CD1c-positive myeloid dendritic cell (primary cell): ENCODE data around the gene RPL35A.
"Not testable (repeated sequence)": the region's sequence is repeated elsewhere in the genome, so short reads cannot be mapped to it uniquely, and the experiment has no call there.

Experiments
- DNase-seq: peaks from one replicate; pipeline ENCODE4 v3.0.0-alpha.2; 2016; ENCODE audit errors: extremely low spot score

Gene RPL35A

DNA sequence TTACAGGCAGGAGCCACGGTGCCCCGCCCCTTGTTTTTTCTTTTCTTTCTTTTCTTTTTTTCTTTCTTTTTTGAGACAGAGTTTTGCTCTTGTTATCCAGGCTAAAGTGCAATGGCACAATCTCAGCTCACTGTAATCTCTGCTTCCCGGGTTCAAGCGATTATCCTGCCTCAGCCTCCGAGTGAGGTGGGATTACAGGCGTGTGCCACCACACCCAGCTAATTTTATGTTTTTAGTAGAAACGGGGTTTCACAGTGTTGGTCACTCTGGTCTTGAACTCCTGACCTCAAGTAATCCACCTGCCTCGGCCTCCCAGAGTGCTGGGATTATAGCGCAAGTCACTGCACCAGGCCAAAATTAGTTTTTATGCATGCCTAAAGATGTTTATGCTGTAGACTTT, 2.5 kb downstream of the RPL35A start:
- no peak for DNase-seq

GRCh38 chr3:197953325-197953724, 3.3 kb downstream of the RPL35A start:
- DNase-seq = no peak

GRCh38 chr3:197953881-197954280, 3.9 kb downstream of the RPL35A start:
- DNase-seq = no peak

- no peak for DNase-seq
Observed at GRCh38 chr3:197955892-197956477, 6.0 kb downstream of the RPL35A start.

GRCh38 chr3:197956626-197956988, 6.6 kb downstream of the RPL35A start:
- no peak for DNase-seq

- peak; percentile 53 for DNase-seq
Observed at GRCh38 chr3:197957790-197958133, 7.8 kb downstream of the RPL35A start.

- DNase-seq = no peak
Observed at GRCh38 chr3:197958346-197958745, 8.4 kb downstream of the RPL35A start.

DNA sequence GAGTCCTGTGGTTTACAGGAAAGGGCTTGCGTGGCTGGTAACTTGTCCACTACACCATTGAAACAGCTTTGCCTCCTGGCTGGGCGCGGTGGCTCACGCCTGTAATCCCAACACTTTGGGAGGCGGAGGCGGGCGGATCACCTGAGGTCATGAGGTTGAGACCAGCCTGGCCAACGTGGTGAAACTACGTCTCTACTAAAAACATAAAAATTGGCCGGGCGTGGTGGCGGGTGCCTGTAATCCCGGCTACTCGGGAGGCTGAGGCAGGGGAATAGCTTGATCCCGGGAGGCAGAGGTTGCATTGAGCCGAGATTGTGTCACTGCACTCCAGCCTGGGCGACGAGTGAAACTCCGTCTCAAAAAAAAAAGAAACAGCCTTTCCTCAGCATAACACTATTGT, 8.9 kb downstream of the RPL35A start:
- DNase-seq = not testable (repeated sequence)

- DNase-seq = no peak
Observed at GRCh38 chr3:197959500-197959890, 9.5 kb downstream of the RPL35A start.

GRCh38 chr3:197959891-197960693, 10.1 kb downstream of the RPL35A start, which contains the start of gene LMLN:
Gene LMLN, plus strand, starts transcription at chr3:197960217. Its CDS starts 29 bp downstream, at chr3:197960246.
- DNase-seq = peak; percentile 98

GRCh38 chr3:197960694-197961581, 10.9 kb downstream of the RPL35A start:
- no peak for DNase-seq

DNA sequence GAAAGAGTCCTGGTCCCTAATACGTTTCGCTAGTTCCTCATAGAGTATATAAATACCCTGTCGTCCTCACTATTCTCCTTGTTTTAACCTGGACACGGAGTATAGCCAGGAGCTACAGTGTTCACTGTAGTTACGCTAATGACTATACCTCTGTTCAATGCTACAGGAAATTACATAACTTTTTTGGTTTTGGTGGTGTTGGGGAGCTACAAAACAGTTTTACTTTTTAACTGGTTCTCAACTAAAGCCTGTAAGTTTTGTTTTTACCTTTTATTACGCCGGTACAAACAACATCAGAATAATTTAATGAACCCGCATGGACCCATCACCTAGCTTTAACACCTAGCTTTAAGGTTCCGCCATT, 11.6 kb downstream of the RPL35A start:
- DNase-seq = peak; percentile 15

- no peak for DNase-seq
Observed at GRCh38 chr3:197963019-197963637, 13.1 kb downstream of the RPL35A start.

- not testable (repeated sequence) for DNase-seq
Observed at GRCh38 chr3:197967337-197967989, 17.5 kb downstream of the RPL35A start.

- DNase-seq = no peak
Observed at GRCh38 chr3:197970588-197970987, 20.6 kb downstream of the RPL35A start.

- no peak for DNase-seq
Observed at GRCh38 chr3:197974016-197974415, 24.0 kb downstream of the RPL35A start.

DNA sequence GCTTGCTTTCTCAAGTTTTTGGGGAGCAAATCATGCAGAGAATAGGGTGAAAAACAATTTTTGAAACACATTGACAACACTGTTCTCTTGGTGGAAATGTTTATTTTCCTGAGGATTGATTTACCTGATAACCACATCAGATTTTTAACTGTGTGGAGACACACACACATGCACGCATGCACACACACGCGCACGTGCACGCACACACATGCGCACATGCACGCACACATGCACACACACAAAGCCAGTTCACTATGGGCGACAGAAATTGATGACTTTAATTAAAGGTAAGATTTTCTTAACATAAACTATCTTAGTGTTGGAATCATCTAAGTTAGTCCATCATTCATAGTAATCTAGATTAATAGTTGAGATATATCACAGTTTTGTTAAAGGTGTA, 25.3 kb downstream of the RPL35A start:
- no peak for DNase-seq

- DNase-seq = no peak
Observed at GRCh38 chr3:197983076-197983475, 33.1 kb downstream of the RPL35A start.

GRCh38 chr3:197989651-197990050, 39.7 kb downstream of the RPL35A start:
- DNase-seq = no peak

GRCh38 chr3:197994736-197995135, 44.7 kb downstream of the RPL35A start:
- DNase-seq = no peak

DNA sequence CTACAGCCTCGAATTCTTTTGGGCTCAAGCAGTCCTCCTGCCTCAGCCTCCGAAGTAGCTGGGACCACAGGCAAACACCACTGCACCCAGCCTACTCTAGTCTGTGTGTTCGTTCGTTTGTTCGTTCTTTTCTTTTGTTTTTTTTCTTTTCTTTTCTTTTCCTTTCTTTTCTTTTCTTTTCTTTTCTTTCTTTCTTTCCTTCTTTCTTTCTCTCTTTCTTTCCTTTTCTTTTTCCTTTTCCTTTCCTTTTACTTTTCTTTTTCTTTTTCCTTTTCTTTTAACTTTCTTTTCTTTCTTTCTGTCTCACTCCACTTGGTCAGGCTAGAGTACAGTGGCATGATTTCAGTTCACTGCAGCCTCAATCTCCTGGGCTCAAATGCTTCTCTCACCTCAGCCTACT, 46.9 kb downstream of the RPL35A start:
- DNase-seq = no peak

- DNase-seq = no peak
Observed at GRCh38 chr3:197997936-197998335, 47.9 kb downstream of the RPL35A start.
